Coronary artery (tissue), 2 donors: ENCODE data around the gene KLHDC8A.
"Not testable (repeated sequence)": the region's sequence is repeated elsewhere in the genome, so short reads cannot be mapped to it uniquely, and the experiment has no call there.

ENCODE experiments used
- DNase-seq: peaks from one replicate; pipeline ENCODE4 v3.0.0-alpha.2; 2017; ENCODE audit warnings: low spot score
- H3K27ac ChIP-seq, 2 donors: fragments of 200-600 bp; sonication (generic); one replicate each; pipeline ENCODE4 v1.5.1; 2016 to 2019
- H3K4me3 ChIP-seq: fragments of 200-600 bp; sonication (generic); 2 replicates; pipeline ENCODE4 v1.5.1; 2016; ENCODE audit warnings: mild to moderate bottlenecking, moderate library complexity
- TF ChIP-seq, protein P1 (sequence below): fragments of 200-600 bp; sonication (generic); IDR thresholded peaks from one replicate; pipeline ENCODE4 v1.5.1; 2019; ENCODE audit warnings: antibody characterized with exemption

KLHDC8A gene

DNA sequence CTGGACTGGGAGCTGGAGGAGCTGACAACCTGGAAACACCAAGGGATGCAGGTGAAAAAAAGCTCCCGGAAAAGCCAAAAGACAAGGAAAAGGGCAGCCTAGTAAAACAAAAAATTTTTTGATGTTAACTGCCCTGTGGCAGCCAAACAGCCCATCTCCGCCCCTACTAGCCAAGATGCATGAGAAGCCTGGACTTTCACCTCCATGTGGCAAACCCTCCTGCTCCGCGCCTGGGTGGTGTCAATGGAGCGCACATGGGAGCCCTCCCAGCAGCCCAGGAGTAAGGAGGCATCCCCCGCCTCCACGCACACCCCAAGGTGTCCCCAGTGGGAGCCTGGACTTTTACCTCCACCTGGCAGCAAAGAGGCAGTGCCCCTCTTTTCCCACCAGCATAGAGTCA is 34.7 kb upstream of the KLHDC8A start:
- H3K4me3 ChIP-seq = no peak overlapping the region
- H3K27ac ChIP-seq = no peak overlapping the region
- DNase-seq = no peak
- TF ChIP-seq, protein P1, sequence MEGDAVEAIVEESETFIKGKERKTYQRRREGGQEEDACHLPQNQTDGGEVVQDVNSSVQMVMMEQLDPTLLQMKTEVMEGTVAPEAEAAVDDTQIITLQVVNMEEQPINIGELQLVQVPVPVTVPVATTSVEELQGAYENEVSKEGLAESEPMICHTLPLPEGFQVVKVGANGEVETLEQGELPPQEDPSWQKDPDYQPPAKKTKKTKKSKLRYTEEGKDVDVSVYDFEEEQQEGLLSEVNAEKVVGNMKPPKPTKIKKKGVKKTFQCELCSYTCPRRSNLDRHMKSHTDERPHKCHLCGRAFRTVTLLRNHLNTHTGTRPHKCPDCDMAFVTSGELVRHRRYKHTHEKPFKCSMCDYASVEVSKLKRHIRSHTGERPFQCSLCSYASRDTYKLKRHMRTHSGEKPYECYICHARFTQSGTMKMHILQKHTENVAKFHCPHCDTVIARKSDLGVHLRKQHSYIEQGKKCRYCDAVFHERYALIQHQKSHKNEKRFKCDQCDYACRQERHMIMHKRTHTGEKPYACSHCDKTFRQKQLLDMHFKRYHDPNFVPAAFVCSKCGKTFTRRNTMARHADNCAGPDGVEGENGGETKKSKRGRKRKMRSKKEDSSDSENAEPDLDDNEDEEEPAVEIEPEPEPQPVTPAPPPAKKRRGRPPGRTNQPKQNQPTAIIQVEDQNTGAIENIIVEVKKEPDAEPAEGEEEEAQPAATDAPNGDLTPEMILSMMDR = no peak

DNA sequence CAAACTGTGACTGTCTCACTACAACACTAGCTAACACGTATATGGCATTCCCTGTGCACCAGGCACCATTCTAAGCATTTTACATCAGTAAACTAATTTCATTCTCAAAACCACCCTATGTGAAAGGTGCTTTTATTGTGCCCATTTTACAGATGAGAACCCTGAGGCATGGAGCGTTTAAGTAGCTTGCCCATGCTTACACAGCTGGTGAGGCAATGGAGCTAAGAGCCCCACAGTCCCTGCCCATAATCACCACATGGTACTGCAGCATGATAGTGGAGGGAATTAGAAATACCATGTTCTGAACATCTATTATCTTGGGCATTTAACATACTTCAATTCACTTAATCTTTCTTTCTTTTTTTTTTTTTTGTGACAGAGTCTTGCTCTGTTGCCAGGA is 31.1 kb upstream of the KLHDC8A start:
- Histone ChIP-seq H3K4me3 (no peak overlapping the region), H3K27ac (no peak overlapping the region)
- TF ChIP-seq, protein P1 = no peak
- DNase-seq = no peak

DNA sequence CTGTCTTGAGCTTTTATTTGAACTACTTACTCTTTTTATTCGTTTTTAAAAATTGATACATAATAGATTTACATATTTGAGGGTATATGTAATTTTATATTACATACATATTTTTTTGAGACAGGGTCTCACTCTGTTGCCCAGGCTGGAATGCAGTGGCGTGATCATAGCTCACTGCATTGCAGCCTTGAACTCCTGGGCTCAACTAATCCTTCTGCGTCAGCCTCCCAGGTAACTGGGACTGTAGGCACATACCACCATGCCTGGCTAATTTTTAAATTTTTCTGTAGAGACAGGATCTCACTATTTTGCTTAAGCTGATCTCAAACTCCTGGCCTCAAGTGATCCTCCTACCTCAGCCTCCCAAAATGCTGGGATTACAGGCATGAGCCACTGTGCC is 26.3 kb upstream of the KLHDC8A start:
- not testable (repeated sequence) for H3K4me3 ChIP-seq, H3K27ac ChIP-seq, DNase-seq

DNA sequence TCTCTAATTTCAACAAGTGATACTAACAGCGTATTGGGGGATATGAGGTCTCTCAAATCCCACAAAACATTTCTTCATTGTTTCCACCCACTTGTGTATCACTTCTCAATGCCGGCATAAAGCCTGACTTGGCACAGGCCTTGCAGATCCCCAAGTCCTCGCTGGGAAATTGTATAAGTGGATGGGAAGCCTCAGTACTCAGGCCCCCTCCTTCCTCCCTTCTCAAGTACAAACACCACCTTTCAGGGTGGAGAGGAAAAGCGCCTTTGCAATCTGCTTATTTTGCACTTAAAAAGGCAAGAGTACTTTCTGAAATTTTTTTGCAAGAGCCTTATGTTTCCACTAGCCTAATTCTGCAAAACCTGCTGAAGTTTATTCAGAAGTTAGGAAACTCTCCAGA is 25.8 kb upstream of the KLHDC8A start:
- H3K27ac ChIP-seq = no peak overlapping the region

DNA sequence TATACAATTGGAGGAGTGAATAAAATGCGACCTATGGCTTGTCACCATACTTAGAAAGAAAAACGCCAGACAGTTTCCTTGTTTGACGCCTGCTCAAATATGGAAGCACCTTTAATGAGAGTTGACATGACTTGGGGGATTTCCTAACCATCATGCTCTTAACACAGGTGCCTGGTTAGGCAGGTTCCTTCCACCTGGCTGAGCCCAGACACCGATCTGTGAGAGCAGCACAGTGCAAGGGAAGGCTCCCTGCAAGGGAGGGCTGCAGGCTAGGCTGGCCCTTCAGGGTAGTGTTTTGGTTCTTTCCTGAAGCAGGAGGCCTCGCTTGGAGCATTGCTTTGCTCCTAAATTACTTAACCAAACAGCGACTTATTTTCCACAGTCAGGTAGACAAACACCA is 24.6 kb upstream of the KLHDC8A start:
- TF ChIP-seq, protein P1 = no peak
- H3K4me3 ChIP-seq = no peak overlapping the region
- DNase-seq = no peak
- H3K27ac ChIP-seq = no peak overlapping the region

More for the DNA sequence above, 25.8 kb upstream of the KLHDC8A start:
- H3K4me3 ChIP-seq = no peak overlapping the region
- DNase-seq = no peak
- TF ChIP-seq, protein P1 = no peak

DNA sequence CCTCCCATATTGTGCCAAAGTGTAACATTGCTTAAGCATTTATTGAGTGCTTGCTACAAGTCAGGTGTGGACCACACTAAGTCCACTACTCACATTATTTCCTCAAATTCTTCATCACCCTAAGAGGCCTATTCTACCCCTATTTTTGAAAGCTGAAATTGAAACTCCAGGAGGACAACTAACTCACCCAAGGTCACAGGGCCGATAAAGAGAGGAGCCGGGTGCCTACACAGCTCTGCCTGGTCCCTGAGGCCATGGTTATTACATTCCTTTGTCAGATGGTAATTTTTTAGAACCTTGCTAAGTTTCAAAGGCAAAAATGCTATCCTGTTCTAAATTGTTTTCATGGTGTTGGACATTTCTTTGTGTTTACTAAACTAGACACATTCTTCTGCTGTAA is 24.2 kb upstream of the KLHDC8A start:
- TF ChIP-seq, protein P1 = no peak
- DNase-seq = no peak
- H3K4me3 ChIP-seq = no peak overlapping the region
- no peak overlapping the region for H3K27ac ChIP-seq

DNA sequence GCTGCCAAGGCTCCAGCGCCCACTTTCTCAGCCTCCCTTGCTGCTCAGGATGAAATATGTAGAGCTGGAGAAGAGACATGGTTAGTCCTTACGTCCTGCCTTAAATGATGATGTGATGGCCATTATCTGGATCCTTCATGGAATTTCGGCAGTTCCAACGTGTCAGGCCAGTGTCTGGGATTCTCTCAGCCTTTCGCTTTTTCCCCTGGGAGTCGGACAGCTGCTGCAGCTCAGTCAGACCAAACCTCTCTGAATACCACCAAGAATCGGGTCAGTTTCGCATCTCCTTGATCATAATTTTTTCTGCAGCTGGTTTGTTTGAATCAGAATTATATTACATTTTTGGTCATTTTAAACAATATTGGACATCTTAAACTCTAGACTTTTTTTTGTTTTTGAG is 22.3 kb upstream of the KLHDC8A start:
- Histone ChIP-seq H3K4me3 (no peak overlapping the region), H3K27ac (no peak overlapping the region)
- DNase-seq = no peak
- TF ChIP-seq, protein P1 = no peak

DNA sequence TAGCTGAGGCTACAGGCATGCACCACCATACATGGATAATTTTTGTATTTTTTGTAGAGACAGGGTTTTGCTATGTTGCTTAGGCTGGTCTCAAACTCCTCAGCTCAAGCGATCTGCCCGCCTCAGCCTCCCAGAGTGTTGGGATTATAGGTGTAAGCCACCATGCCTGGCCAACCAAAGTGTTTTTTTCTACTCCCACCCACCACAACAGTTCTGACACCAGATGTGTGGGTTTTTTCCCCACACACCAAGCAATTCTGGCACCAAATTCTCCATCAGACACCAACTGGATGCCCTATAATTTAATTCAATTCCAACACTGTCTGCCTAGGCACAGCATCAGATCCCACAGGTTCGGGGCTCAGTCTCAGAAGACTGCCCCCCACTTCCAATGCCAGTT is 20.6 kb upstream of the KLHDC8A start:
- TF ChIP-seq, protein P1 = no peak
- H3K27ac ChIP-seq = no peak overlapping the region
- no peak overlapping the region for H3K4me3 ChIP-seq
- no peak for DNase-seq
